ENCODE data around the gene LRBA.
"Not testable (repeated sequence)": the region's sequence is repeated elsewhere in the genome, so short reads cannot be mapped to it uniquely, and the experiment has no call there.

Gene LRBA

DNA sequence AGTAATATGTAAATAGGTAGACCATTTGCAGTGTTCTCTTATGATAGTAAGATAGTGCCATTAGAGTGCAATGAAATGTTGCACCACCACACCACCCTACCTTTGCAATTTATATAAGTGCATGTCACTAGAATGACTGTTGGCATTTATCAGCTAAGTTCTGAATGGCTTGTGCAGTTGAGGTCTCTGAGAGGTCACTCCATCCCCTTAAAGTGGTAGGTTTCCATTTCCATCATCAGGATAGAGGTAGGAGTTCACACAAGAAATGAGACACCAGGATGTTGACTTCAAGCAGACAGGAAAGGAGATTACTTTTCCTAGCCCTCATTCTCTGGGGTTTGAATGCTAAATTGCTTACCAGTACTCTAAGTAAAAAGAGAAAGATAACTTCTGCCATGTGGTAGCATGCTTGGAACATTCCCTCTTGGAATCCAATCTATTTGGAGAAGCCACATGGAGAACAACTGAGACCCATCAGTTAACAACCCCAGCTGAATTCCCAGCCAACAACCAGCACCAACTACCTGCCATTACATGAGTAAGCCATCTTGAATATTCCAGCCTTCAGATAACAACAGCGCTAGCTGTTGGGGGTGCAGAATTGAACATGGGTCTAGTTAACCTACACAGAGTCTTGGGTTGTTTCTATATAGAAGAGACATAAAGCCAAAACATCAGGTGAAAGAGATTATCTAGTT, 6.7 kb upstream of the LRBA start:
- no peak for ATAC-seq

DNA sequence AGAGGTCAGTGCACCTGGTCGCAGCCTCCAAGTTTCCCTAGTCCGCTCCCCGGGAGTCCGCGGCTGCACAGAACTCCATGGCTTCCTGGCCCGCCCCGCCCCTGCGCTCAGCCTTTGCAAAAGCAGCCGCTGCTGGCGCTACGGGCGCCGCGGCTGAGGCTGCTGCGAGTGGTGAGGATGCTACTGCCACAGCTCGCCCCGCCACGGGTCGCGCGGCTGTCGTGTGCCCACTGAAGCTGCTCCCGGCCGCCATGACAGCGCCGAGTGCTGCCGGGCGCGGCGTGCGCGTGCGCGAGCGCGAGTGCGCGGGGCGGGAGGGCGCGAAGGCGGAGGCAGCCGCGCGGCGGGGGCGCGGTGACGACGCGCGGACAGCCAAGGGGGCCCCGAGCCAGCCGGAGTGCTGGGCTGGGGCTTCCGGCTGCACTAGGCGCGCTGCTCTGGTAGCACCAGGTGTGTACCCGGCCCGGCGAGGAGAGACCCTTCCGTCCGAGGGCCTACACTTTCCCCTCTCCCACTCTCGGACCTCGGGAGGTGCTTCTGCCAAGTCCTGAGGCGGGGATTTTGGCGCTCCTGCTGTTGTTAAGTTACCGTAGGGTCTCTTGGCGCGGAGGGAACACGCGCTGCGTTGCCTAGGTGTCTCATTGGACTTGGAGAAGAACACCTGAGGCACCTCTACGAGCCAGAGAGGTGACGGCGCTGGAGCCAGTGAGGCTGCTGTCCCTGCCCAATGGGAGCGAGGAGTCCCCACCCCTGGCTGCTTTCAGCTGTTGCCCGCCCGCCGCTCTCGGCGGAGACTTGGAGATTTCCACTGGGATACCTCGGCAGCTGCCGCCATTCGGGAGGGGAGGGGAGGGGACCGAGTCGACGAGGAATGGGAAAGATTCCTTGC, 619 bp upstream of the LRBA start:
- ATAC-seq: peak; percentile 86

DNA sequence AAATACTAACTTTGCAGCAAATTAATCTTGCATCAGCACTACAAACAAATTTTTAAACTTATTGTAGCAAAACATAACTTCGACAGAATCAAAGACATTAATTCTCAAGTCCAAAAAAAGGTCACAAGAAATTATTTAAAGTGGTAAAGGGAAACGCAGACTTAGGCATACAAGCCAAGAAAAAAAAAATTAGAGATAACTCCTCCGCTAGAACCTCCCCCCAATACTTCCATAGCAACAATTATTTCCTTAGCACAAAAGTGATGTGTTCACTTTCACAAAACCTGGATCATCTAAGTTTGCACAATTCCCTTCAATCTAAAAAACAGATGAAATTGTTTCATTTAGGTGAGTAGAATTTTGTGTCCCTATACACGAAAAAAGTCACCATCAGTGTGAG, 1.1 kb downstream of the LRBA start:
- ATAC-seq: no peak

DNA sequence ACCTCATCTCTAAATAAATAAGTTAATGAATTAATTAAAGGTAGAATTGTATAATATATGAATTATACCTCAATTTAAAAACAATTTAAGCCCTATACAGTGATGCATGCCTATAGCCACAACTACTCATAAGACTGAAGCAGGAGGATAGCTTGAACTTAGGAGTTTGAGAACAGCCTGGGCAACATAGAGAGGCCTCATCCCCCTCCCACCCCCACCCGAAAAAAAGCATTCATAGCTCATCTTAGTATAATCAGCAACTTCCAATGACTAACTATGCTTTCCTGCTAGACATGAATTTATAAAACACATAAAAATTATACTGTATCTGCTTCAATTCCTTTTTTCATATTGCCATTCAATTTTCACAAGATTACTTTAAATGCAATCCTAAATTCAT, 1.6 kb downstream of the LRBA start:
- no peak for ATAC-seq

DNA sequence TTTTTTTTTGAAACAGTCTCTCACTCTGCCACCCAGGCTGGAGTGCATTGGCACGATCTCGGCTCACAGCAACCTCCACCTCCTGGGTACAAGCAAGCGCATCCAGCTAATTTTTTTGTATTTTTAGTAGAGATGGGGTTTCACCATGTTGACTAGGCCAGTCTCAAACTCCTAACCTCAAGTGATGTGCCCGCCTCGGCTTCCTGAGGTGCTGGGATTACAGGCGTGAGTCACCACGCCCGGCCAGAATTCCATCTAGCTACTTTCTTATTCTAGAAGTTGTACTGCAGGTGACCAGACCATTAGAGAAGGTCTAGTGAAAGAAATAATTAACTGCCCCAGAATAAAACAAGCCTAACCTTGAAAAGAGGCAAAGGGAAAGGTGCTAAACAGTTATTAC, 2.3 kb downstream of the LRBA start:
- ATAC-seq: no peak

DNA sequence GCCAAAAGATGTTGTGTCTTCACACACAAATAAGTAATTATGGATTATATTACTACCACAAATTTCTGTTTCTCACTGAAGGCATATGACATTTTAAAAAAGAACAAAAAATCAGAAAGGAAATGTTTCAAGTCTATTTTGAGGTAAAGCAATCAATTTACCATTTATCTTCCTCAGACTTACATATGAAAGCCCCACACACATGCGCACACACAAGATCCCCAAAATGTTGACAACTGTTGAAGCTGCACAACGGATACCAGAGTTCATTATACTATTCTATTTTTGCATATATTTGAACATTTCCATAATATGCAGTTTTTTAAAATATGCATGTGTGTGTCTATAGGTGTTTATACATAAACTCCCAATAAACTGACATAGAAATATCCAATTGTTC, 2.7 kb downstream of the LRBA start:
- no peak for ATAC-seq

DNA sequence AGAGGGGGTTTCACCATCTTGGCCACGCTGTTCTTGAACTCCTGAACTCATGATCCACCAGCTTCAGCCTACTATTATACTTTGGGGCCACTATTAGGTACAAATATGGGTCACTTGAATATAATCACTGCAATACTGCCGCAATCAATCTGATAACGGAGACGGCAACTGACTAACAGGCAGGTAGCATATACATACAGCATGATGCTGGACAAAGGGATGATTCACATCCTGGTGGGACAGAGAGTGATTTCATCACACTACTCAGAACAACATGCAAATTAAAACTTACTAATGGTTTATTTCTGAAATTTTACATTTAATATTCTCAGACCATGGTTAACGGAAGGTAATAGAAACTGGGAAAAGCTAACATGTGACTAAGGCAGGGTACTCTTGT, 10.9 kb downstream of the LRBA start:
- peak; percentile 48 to 66 for ATAC-seq

DNA sequence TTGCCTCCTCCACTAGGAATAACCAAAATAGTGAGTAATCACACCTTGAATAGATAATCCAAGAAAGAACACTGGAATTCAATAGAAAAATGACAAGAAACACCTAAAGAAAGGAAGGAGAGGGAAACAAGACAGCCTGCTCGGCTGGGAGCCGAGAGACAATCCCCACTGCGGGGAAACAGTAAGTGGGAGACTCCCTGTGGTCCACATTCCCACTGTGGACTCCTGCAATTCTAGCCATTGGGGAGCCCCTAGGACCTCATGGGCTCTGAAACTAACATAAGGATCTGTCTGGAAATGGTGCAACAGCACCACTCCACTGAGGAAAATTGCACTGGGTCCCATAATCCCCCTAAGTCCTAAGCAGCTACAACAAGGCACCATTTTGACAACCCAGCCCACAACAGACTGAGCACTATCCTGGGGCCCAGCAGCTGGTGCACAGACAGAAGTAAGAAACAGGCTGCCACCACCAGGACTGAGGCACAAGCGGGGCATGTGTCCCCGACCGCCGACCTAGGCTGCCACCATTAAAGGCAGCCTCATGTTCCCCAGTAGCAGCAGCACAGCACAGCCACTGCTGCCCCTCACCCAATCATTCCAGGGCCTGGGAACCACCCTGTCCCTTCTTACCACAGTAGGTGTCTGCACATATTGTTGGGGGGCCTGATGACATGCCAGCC, 14.2 kb downstream of the LRBA start:
- no peak for ATAC-seq

DNA sequence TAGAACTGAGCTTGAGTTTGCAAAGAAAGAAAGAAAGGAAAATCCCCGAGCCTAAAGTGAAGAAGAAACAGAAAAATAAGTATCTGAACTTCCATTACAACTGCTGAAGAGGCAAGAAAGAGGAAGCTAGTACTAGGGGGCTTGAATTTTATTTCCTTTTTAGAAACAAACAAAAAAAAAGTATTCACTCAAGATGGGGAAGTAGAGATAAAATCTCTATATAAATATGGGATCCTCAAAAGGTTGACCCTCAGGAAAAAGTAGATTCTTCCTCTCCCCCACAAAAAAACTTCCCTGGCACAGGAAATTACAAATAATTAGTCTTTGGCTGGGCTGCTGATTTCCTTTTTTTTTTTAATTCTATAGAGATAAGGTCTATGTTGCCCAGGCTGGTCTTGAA, 16.0 kb downstream of the LRBA start:
- no peak for ATAC-seq

DNA sequence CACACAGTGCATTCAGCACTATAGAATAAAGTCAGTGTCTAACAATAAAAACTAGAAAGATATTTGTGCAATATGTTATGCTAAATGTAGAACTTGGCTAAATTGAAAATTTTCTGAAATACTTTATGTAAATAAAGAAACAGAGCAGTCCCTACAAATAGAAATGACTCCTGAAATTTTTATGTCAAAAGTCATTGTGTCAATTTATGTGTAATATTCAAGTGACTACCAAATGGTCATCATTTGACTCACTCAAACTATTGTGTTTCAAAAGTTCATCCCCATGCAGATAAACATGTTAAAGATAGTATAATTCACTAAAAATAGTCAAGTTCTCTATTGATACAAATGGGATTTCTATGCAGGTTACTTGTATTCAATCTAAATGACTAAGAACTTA, 17.9 kb downstream of the LRBA start:
- ATAC-seq: no peak

DNA sequence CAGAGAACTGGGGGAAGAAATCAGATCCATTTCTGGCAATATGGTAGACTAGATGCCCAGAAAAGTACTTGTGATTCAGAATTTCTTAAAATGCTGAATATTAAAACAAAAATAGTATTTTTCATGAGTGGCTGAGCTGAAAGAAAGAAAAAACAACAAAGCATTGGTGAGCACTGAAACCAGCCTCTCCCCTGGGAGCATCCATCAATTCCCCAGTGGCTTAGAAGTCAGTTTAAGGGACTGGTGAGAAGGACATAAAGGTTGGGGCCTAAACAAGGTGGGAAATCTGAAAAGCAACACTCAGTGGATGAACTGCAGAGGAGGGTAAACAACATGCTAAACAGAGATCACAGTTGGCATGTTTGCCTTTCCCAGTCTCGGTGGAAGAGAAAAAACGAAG, 20.4 kb downstream of the LRBA start:
- no peak for ATAC-seq

DNA sequence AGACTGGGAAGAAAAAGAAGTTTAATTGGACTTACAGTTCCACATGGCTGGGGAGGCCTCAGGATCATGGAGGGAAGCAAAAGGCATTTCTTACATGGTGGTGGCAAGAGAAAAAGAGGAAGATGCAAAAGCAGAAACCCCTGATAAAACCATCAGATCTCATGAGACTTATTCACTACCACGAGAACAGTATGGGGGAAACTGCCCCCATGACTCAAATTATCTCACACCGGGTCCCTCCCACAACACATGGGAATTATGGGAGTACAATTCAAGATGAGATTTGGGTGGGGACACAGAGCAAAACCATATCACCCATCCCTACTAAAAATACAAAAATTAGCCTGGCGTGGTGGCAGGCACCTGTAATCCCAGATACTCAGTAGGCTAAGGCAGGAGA, 21.5 kb downstream of the LRBA start:
- not testable (repeated sequence) for ATAC-seq

DNA sequence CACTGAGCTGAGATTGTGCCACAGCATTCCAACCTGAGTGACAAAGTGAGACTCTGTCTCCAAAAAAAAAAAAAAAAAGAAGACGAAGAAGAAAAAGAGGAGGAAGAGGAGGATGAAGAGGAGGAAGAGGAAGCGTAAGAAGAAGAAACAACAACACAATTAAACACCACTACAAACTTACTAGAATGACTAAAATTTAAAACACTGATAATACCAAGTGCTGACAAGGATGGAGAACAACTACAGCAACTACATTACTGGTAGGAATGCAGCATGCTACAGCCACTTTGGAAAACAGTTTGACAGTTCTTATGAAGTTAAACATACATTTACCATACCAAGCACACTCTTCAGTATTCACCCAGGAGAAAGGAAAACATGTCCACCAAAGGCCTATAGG, 24.1 kb downstream of the LRBA start:
- no peak for ATAC-seq

DNA sequence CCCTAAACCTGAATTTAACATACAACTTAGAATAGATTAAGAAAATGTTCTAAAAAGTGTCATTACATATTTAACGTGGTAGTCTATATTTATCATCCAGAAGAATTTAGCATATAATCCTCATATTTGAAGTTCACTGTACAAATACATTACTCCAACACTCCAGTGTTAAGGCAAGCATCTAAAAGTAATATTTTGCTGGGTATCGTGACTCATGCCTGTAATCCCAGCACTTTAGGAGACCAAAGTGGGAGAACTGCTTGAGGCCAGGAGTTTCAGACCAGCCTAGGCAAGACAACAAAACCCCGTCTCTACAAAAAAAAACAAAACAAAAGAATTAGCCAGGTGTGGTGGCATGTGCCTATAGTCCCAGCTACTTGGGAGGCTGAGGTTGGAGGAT, 24.8 kb downstream of the LRBA start:
- ATAC-seq: no peak

DNA sequence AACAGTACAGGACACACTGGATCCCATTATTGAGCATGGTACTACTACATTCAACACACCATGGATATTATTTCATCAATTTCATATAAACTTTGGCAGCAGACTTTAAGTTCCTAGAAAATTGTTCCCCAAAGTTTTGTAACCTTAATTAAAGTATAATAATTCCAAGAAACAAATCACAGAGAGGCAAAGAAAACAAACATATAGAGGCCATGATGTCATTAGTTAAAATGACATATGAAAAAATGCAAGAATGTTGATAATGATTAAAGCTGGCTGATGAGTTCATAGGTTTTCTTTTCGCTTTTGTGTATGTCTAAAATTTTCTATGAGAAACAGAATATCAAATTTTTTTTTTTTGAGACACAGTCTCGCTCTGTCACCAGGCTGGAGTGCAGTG, 26.8 kb downstream of the LRBA start:
- no peak for ATAC-seq

DNA sequence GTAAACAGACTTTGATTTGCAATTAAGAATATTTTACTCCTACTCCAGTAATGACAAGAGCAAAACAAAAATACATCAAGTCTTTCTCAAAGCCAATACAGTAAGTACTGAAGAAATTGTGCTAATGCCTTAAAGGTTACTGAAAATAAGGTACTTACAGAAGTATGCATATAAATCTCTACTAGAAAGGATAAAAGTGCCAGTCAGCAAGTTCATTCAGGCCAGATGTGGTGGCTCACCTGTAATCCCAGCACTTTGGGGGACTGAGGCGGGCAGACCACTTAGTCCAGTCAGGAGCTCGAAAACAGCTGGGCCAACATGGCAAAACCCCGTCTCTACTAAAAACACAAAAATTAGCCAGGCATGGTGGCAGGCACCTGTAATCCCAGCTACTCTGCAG, 27.9 kb downstream of the LRBA start:
- no peak for ATAC-seq

DNA sequence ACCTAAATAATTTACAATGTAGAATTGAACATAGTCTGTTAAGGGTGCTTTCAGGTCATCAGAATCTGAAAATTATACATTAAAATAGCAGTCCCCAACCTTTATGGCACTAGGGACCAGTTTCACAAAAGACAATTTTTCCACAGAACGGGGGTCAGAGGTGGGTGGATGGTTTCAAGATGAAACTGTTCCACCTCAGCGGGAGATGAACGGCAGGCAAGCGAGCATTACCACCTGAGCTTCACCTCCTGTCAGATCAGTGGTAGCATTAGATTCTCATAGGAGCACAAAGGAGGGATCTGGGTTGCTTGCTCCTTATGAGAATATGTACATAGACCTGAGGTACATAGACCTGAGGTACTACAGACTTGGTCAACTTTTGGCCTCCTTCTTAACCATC, 29.0 kb downstream of the LRBA start:
- peak in 1 of 2 donors; percentile 55 for ATAC-seq

DNA sequence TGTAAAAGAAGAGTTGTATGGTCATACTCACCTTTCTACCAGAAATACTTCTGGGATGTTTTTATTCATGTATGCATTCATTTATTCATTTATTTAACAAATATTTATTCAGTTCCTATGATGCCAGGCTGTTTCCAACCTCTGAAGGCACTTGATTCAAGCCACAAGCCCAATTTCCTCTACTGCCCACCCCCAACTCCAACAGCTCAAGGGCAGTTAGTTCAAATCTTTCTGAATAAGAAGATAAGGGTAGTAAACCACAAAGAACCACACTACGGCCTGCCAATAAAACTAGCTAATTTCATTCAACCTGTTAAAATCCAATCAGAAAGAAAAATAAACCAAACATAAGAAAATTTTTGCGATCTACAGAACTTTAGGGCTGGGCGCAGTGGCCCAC, 31.2 kb downstream of the LRBA start:
- ATAC-seq: no peak

DNA sequence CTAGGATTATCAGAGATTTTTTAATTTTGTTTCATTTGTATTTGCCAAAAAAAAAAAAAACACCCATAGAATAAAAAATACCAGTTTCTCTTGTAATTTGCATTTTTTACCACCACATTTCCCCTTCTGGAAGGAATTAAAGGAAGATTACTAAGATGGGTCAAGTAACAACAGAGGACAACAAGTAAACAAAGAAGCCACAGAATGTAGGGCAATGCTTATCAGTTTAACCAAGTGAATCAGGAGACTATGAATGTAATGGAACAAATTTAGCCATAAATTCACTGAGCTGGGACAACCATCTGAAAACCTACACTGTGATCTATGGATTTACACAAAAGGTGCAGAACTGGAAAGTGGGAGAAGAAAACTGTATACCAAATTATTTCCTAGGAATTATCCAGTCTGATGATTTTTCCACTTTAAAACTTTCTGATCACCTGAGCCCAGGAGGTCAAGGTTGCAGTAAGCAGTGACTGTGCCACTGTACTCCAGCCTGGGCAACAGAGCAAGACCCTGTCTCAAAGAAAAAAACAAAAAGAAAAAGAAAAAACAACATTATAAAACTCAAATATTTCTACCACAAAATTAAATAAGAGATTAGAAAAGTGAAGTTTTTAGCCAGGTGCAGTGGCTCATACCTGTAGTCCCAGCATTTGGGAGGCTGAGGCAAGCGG, 32.4 kb downstream of the LRBA start:
- ATAC-seq: no peak

DNA sequence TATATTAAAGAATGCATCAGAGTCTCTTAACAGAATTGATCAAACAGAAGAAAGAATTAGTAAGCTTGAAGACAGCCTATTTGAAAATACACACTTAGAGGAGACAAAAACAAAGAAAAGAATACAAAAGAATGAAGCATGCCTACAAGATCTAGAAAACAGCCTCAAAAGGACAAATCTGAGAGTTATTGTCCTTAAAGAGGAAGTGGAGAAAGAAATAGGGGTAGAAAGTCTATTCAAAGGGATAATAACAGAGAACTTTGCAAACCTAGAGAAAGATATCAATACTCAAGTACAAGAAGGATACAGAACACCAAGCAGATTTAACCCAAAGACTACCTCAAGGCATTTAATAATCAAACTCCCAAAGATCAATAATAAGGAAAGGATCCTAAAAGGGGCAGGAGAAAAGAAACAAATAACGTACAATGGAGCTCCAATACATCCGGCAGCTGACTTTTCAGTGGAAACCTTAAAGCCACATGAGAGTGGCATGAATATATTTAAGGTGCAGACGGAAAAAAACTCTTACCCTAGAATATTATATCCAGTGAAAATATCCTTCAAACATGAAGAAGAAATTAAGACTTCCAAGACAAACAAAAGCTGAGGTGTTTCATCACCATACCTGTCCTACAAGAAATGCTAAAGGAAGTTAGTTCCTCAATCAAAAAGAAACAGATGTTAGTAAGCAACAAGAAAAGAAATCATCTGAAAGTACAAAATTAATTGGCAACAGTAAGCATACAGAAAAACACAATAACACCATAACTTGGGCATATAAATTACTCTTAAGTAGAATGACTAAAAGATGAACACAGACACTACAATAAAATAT, 36.1 kb downstream of the LRBA start:
- no peak for ATAC-seq

DNA sequence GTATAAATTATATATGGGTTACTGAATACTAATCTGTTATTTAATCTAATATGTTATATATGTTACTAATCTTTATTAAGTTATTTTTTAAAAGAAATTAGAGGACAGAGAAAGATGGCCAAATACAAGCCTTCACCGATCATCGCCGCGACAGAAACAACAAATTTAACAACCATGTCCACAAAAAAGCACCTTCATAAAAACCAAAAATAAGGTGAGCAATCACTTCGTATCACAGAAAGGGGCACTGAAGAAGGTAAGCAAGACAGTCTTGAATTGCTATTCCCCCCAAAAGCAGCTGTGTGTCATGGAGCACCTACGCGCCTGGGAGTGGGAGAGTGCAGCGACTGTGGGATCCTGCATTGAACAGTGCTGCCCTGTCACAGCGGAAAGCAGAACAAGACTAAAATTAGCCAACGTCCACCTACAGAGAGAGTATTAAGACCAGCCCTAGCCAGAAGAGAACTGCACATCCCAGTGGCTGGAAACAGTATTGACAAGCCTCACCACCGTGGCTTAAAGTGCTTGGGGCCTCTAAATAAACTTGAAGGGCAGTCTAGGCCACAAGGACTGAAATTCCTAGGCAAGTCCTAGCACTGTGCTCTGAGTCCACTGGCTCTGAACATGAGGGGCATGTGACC, 38.5 kb downstream of the LRBA start:
- no peak for ATAC-seq

DNA sequence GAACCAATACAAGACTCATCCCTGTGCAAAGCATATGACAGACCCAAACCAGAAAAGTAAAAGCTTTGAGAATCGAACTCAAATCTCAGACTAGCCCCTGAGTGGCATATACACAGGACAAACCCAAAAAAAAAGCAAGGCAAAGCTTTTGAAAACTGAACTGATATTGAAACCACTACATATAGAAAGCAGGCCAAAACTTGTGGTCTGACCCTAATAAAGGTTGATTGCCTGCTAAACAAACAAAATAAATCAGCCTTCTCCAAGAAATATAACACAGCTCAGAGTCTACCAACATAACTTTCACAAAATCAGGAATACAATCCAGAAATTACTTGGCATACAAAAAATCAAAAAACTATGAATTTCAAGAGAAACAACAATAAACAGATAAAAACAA, 40.3 kb downstream of the LRBA start:
- ATAC-seq: no peak

Data from activated CD4-positive, CD25-positive, alpha-beta regulatory T cell treated with anti-CD3 and anti-CD28 coated beads, Interleukin-2, amount 50 U/mL, for 24 hours (primary cell).